ENCODE results near the gene CHODL. TPM values are rescaled to one million over a fixed set of nuclear protein-coding genes. Genes with fewer than 3 reads are reported as not detected.

CHODL gene
- total and polyA plus RNA-seq, 2 of the 4 experiments (the other 2 are of a cell fraction) = under 0.01 TPM; not detected in 1

DNA sequence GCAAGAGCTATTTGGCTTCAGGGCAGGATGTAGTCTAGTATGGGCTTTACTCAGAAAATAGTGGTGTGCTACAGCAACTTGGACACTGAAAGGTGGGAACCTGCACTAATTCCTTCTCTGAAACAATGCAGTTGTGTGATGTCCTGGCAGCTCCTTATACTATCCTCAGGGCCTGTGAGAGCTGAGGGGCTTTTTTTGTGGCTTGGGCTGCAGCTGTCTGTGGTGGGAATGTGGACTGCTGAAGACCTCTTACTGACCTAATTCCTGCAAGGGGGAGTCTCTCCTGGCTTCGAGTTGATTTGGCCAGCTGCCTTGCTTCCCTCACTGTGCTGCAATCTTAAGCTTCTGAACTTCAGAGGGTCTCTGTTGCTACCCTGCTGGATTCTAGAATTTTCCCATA is 22.3 kb upstream of the CHODL start:
- Histone ChIP-seq H3K9me1 (ENCODE audit: insufficient read depth, low read length) (no peaks in the 10 kb centered on the region), H3K56ac (ENCODE audit: extremely low read depth, insufficient read depth, low read length) (no peak overlapping the region), H3K23ac (ENCODE audit: low read depth, low read length) (no peak overlapping the region), H2BK120ac (ENCODE audit: low read depth, low read length) (no peak overlapping the region), H2BK5ac (ENCODE audit: low read depth, low read length, poor library complexity, severe bottlenecking) (no peak overlapping the region), H3K14ac (replicated peaks; ENCODE audit: low read depth, low read length) (no peak overlapping the region), H3K4ac (ENCODE audit: low read depth, low read length) (no peak overlapping the region), H2BK15ac (ENCODE audit: low read depth, low read length) (no peak overlapping the region), H3K4me1 (ENCODE audit: control insufficient read depth, insufficient read depth, low read length) (no peaks in the 10 kb centered on the region), H3K27ac (ENCODE audit: insufficient read depth, low read length) (no peak overlapping the region), H3K27me3 (ENCODE audit: control insufficient read depth, insufficient read depth, low read length) (no peaks in the 10 kb centered on the region), H3K36me3 (ENCODE audit: control insufficient read depth, insufficient read depth, low read length) (no peaks in the 10 kb centered on the region), H3K4me3 (ENCODE audit: insufficient read depth, low read depth, low read length) (no peak overlapping the region), H4K5ac (ENCODE audit: low read depth, low read length) (no peak overlapping the region), H3K4me2 (ENCODE audit: low read depth, low read length) (no peak overlapping the region), H2AK5ac (ENCODE audit: low read depth, low read length) (no peak overlapping the region), H2AK9ac (replicated peaks; ENCODE audit: low read depth, low read length, poor library complexity) (no peak overlapping the region), H4K91ac (ENCODE audit: insufficient read depth, low read depth, low read length) (no peak overlapping the region), H4K20me1 (ENCODE audit: insufficient read depth, low read length) (no peaks in the 10 kb centered on the region), H4K8ac (ENCODE audit: low read depth in 2 of 2, low read length in 2 of 2) (no peak overlapping the region), H2BK20ac (ENCODE audit: low read depth, low read length) (no peak overlapping the region), H3K9me3 (ENCODE audit: control insufficient read depth, insufficient read depth, low read length) (peaks cover 16% of the 10 kb centered on the region), H2AFZ (replicated peaks; ENCODE audit: low read length, poor library complexity) (no peak overlapping the region), H3K79me1 (ENCODE audit: low read depth in 1 of 2, low read length in 2 of 2) (no peaks in the 10 kb centered on the region), H3K18ac (ENCODE audit: low read depth, low read length) (no peak overlapping the region), H3K9ac (ENCODE audit: low read depth, low read length) (no peak overlapping the region)
- no peak for ATAC-seq (ENCODE audit: low read depth)
- ChIA-PET POLR2A (ENCODE audit: unreplicated experiment) (no interaction called here), CTCF (no interaction called here)
- no CpG with 5 or more reads among the region's 1 CpG for WGBS, 2 experiments (ENCODE audit: extremely low coverage in 2 of 2, insufficient read length in 1 of 2)
- TF ChIP-seq MAZ (IDR thresholded peaks at IDR 0.05; ENCODE audit: borderline replicate concordance, low read depth, low read length) (no peak), NFE2L2 (IDR thresholded peaks at IDR 0.05; ENCODE audit: low read depth, low read length) (no peak), MAFK (IDR thresholded peaks at IDR 0.05; ENCODE audit: low read depth, low read length) (no peak), POLR2A (IDR thresholded peaks at IDR 0.05; ENCODE audit: low read depth, low read length) (no peak), RAD21 (IDR thresholded peaks at IDR 0.05; ENCODE audit: low read length) (no peak), MXI1 (IDR thresholded peaks at IDR 0.05; ENCODE audit: borderline replicate concordance, low read depth, low read length) (no peak), CHD1 (IDR thresholded peaks at IDR 0.05; ENCODE audit: low read depth, low read length) (no peak), SMC3 (IDR thresholded peaks at IDR 0.05; ENCODE audit: low read depth, low read length) (no peak)
- TF ChIP-seq, protein P1, sequence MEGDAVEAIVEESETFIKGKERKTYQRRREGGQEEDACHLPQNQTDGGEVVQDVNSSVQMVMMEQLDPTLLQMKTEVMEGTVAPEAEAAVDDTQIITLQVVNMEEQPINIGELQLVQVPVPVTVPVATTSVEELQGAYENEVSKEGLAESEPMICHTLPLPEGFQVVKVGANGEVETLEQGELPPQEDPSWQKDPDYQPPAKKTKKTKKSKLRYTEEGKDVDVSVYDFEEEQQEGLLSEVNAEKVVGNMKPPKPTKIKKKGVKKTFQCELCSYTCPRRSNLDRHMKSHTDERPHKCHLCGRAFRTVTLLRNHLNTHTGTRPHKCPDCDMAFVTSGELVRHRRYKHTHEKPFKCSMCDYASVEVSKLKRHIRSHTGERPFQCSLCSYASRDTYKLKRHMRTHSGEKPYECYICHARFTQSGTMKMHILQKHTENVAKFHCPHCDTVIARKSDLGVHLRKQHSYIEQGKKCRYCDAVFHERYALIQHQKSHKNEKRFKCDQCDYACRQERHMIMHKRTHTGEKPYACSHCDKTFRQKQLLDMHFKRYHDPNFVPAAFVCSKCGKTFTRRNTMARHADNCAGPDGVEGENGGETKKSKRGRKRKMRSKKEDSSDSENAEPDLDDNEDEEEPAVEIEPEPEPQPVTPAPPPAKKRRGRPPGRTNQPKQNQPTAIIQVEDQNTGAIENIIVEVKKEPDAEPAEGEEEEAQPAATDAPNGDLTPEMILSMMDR (conservative IDR thresholded peaks at IDR 0.05; ENCODE audit: low read depth, low read length) = no peak
- TF ChIP-seq, protein P2, sequence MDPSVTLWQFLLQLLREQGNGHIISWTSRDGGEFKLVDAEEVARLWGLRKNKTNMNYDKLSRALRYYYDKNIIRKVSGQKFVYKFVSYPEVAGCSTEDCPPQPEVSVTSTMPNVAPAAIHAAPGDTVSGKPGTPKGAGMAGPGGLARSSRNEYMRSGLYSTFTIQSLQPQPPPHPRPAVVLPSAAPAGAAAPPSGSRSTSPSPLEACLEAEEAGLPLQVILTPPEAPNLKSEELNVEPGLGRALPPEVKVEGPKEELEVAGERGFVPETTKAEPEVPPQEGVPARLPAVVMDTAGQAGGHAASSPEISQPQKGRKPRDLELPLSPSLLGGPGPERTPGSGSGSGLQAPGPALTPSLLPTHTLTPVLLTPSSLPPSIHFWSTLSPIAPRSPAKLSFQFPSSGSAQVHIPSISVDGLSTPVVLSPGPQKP (IDR thresholded peaks at IDR 0.05; ENCODE audit: borderline replicate concordance, low read depth, low read length) = no peak
- in situ Hi-C loops (cut with MboI; ENCODE audit: low sequenced_read_pairs) (no loop called here), intact Hi-C loops (cut with micrococcal nuclease) (no loop called here), dilution Hi-C loops (cut with HindIII; ENCODE audit: low sequenced_read_pairs, unreplicated experiment) (no loop called here)
- no peak for DNase-seq
- BruUV-seq (replicated peaks) = no TSS peak
